ENCODE measurements around the gene CSTB. TPM values are rescaled to one million over a fixed set of nuclear protein-coding genes. Genes with fewer than 3 reads are reported as not detected.

CSTB gene
- total and polyA plus RNA-seq, 4 donors = 33.2 to 263 (median 181) TPM

- H3K27me3 ChIP-seq (ENCODE audit: control insufficient read depth in 3 of 3, insufficient read depth in 3 of 3, low read length in 2 of 3) = no peaks in the 10 kb centered on the region
- ATAC-seq (ENCODE audit: insufficient read depth, low FRiP score) (no peak), DNase-seq (no peak)
- WGBS, 2 donors = 92 to 95% methylated on average over 30 of the region's 30 CpGs
- no peak overlapping the region for H3K4me3 ChIP-seq
- H3K9ac ChIP-seq (ENCODE audit: insufficient read depth in 1 of 2, low read length in 2 of 2) = no peak overlapping the region
- TF ChIP-seq, protein P1, sequence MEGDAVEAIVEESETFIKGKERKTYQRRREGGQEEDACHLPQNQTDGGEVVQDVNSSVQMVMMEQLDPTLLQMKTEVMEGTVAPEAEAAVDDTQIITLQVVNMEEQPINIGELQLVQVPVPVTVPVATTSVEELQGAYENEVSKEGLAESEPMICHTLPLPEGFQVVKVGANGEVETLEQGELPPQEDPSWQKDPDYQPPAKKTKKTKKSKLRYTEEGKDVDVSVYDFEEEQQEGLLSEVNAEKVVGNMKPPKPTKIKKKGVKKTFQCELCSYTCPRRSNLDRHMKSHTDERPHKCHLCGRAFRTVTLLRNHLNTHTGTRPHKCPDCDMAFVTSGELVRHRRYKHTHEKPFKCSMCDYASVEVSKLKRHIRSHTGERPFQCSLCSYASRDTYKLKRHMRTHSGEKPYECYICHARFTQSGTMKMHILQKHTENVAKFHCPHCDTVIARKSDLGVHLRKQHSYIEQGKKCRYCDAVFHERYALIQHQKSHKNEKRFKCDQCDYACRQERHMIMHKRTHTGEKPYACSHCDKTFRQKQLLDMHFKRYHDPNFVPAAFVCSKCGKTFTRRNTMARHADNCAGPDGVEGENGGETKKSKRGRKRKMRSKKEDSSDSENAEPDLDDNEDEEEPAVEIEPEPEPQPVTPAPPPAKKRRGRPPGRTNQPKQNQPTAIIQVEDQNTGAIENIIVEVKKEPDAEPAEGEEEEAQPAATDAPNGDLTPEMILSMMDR (IDR thresholded peaks at IDR 0.05; ENCODE audit: control extremely low read depth, extremely low read depth) = no peak
- peaks cover 15 to 90% (median 35%) of the 10 kb centered on the region in 4 donors for H3K36me3 ChIP-seq (ENCODE audit: control insufficient read depth in 4 of 4, insufficient read depth in 4 of 4, low read length in 4 of 4)
- H3K4me1 ChIP-seq (ENCODE audit: control insufficient read depth in 5 of 5, insufficient read depth in 5 of 5, low read length in 5 of 5) = no peaks in the 10 kb centered on the region
- no peaks in the 10 kb centered on the region for H3K9me3 ChIP-seq (ENCODE audit: control insufficient read depth in 4 of 4, insufficient read depth in 3 of 4, low read length in 3 of 4)
- H3K27ac ChIP-seq (ENCODE audit: low read depth in 1 of 2, low read length in 1 of 2) = no peak overlapping the region
Observed at GRCh38 chr21:43797925-43798715, 22.0 kb upstream of the CSTB start.

- no peak for DNase-seq
- TF ChIP-seq, protein P1 (IDR thresholded peaks at IDR 0.05; ENCODE audit: control extremely low read depth, extremely low read depth) = no peak
- Histone ChIP-seq H3K27me3 (ENCODE audit: control insufficient read depth in 3 of 3, insufficient read depth in 3 of 3, low read length in 2 of 3) (no peaks in the 10 kb centered on the region), H3K36me3 (ENCODE audit: control insufficient read depth in 4 of 4, insufficient read depth in 4 of 4, low read length in 4 of 4) (peaks cover 22 to 90% (median 40%) of the 10 kb centered on the region in 4 donors), H3K4me1 (ENCODE audit: control insufficient read depth in 5 of 5, insufficient read depth in 5 of 5, low read length in 5 of 5) (no peaks in the 10 kb centered on the region), H3K27ac (ENCODE audit: low read depth in 1 of 2, low read length in 1 of 2) (no peak overlapping the region), H3K4me3 (no peak overlapping the region), H3K9me3 (ENCODE audit: control insufficient read depth in 4 of 4, insufficient read depth in 3 of 4, low read length in 3 of 4) (no peaks in the 10 kb centered on the region), H3K9ac (ENCODE audit: insufficient read depth in 1 of 2, low read length in 2 of 2) (no peak overlapping the region)
- ATAC-seq (ENCODE audit: insufficient read depth, low FRiP score) = no peak
- 94% methylated on average over 19 of the region's 19 CpGs for WGBS, 2 donors
Observed at GRCh38 chr21:43797415-43797814, 21.3 kb upstream of the CSTB start.

GRCh38 chr21:43794857-43795256 is 18.7 kb upstream of the CSTB start:
- TF ChIP-seq, protein P1 (IDR thresholded peaks at IDR 0.05; ENCODE audit: control extremely low read depth, extremely low read depth) = no peak
- Histone ChIP-seq H3K9ac (ENCODE audit: insufficient read depth in 1 of 2, low read length in 2 of 2) (no peak overlapping the region), H3K27ac (ENCODE audit: low read depth in 1 of 2, low read length in 1 of 2) (no peak overlapping the region), H3K4me3 (no peak overlapping the region), H3K36me3 (ENCODE audit: control insufficient read depth in 4 of 4, insufficient read depth in 4 of 4, low read length in 4 of 4) (peaks cover 23 to 75% (median 36%) of the 10 kb centered on the region in 4 donors), H3K9me3 (ENCODE audit: control insufficient read depth in 4 of 4, insufficient read depth in 3 of 4, low read length in 3 of 4) (no peaks in the 10 kb centered on the region), H3K27me3 (ENCODE audit: control insufficient read depth in 3 of 3, insufficient read depth in 3 of 3, low read length in 2 of 3) (no peaks in the 10 kb centered on the region), H3K4me1 (ENCODE audit: control insufficient read depth in 5 of 5, insufficient read depth in 5 of 5, low read length in 5 of 5) (peaks cover 0 to 11% (median 5%) of the 10 kb centered on the region in 5 donors)
- ATAC-seq (ENCODE audit: insufficient read depth, low FRiP score) (no peak), DNase-seq (no peak)
- 93 to 95% methylated on average over 14 of the region's 14 CpGs for WGBS, 2 donors
